HG03066 (cell line): ENCODE data around the gene PRR29.

Experiments used
- ATAC-seq: cut with Tn5 transposase; IDR thresholded peaks from one replicate; pipeline ENCODE4 v1.9.1; 2021; ENCODE audit warnings: low read depth; ENCODE audit not compliant: unreplicated experiment

PRR29 gene

DNA sequence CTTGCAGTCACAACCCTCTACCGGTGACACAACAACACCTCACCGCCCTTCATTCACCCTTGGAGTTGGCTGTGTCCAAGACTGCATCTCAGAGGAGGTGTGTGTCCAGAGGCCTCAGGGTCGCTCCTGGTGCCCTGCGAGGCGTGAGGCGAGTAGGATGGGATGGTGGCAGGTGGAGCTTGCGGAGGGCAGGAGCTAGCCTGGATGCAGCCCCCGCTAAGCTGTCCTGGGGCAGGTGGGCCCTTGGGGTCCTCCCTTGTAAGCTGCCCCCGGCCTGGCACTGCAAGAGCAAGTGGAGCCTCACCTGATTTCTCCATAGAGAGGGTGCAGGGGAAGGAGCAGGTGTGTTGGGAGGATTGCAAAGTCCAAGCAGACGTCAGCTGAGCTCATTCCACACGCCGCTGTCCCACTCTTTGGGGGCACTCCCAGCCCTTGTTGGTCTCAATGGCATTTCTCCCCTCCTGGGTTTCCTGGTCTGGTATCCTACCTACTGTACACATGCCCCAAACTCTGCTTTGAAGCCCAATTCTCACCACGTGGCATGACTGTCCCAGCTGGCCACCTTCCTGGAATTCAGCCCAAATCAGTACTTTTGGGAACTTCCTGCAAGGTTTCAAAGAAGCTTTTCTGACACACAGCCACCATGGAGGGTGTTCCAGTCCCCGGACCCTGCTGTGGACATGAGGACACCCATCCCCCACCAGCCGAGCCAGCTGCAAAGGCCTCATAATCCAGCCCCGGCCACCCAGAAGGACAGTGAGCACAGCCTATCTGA lies 40.4 kb downstream of the PRR29 start:
- ATAC-seq, result no peak

DNA sequence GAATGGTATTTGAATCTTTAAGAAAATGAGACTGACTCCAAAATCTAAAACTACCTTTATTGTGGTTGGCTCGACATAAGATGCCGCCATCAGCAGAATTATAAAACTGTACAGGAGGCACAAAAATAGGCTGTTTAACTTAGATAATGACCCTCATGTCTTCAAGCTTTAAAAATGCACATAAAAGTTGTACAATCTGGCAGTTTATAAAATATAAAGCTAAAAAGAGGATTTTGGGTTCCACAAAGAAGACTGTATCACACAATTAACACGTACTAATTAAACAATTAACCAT lies 40.9 kb downstream of the PRR29 start:
- ATAC-seq, result no peak

DNA sequence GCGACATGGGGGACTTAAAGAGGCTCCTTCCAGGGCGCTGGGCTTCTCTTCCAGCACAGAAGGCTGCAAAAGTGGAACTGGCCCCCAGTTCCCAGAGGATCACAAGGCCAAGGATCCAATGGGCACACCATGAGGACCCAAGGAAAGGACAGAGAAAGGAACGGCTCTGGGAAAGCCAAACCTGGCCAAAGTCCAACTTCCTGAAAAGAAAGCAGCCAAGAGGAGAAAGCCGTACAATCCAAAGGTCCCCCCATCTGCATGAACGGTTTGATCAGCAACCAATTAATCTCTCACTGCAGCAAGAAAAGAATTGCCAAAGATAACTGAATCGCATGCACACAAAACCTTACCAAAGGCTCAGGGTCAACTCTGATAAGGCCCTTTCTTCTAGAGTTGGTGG lies 42.1 kb downstream of the PRR29 start:
- no peak for ATAC-seq

- ATAC-seq, result no peak
These were observed 43.8 kb downstream of the PRR29 start for GRCh38 chr17:64041912-64042311.

GRCh38 chr17:64042700-64043485 lies 44.7 kb downstream of the PRR29 start:
- no peak for ATAC-seq

DNA sequence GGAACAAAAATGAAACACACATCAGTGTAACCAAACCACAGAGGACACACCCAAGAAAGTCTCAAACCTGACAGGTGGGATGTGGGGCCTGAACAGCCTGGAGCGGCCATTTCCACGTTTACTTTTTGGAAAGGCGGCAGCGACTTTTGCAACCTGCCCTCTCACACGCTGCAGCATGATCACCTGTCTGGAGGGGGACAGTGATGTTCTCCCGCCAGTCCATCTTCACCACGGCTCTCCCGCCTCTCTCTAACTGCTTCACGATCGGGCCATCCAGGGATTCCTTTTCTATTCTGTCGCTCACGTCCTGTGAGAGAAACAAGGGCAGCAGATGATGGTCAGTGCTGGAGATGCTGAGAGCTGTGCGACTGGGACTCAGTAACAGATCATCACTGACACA lies 47.0 kb downstream of the PRR29 start:
- ATAC-seq, result no peak

DNA sequence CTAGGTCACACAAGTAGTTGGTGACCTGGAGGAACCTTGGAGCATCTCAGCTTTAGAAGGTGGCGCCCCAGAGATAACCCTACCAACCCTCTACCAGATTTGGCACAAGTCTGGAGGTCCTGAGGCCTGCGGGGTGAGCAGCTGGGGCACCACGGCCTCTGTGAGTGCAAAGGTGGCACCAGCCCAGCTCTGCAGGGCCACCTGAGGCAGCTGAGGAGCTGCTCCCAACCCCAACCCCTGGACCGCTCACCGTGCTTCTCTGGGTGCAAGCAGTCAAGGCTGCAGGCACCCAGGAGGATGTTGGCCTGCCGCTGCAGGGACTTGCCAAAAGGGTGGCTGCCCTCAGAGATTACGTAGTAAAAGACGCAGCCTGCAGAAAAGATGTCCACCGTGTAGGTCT lies 50.7 kb downstream of the PRR29 start:
- no peak for ATAC-seq

DNA sequence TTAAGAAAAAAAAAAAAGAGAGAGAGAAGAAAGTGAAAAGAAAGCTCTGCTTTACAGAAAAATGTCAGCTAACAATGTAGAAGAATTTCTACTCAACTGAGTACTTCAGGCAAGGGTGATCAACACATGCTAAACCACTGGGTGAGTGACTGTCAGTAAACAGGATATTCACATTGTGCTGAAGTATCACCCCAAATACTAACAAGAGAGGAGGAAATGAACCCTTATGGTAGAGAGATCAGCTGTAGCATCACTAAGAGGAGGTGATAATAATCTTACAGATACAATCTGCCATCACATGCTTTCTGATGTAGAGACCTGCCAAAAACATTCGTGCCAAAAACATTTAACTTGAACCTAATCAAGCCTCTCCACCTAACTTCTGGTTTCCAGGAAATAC lies 53.0 kb downstream of the PRR29 start:
- no peak for ATAC-seq

DNA sequence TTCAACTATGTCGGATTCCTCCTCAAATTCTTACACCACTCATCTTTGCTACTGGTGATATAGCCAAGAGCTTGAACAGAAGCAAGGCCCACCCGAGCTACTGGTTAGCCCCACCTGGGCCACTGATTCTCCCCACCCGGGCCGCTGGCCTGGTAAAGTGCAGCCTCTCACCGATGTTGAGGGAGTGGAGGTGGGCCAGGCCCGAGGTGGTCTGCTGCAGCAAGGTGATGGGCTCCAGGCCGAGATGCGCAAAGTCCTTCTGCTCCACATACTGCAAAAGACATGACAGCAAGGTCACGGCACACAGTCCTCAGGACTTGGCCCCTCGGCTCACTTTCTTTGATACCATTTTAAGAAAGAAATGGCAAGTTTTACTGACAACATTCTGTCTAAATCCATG lies 55.0 kb downstream of the PRR29 start:
- no peak for ATAC-seq
